ENCODE data around the gene PKD1. TPM values are rescaled to one million over a fixed set of nuclear protein-coding genes. Genes with fewer than 3 reads are reported as not detected.

Gene PKD1
- 74.8 and 88.1 TPM in 2 replicates for total RNA-seq

DNA sequence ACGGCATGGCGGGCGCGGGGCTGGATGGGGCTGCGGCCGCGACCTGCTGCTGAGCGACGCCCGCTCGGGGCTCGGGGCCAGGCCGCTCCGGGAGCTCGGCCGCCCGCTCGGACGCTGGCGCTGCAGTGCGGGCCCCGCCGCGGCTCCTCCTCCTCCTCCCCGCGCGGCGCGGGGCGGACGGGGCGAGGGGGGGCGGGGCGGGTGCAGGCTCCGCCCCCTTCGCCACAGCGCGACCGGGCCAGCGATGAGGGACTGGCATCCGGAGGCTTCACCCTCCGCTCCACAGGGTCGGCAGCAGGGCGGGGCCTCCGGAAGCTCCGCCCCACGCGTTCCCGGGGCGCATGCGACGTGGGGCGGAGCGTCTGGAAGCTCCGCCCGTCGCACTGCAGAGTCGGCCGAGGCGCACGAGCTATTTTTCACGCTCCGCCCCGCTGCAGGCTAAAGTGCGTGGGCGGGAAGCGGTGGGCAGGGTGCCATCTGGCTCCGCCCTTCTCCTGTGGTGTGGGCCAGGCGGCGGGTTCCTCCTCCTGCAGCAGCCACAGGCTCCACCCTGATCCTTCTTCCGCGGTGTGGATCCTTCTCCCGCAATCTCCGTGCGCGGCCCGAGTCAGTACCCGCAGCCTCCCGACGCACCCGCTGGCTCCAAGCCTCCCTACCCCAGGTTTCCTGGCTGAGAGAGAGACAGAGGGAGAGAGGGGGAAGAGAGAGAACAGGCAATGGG is at the start of gene PKD1:
Gene PKD1, minus strand, starts transcription at position 129 of the 721 bp plus-strand sequence. CDS start 209 bp downstream, outside the sequence.

DNA sequence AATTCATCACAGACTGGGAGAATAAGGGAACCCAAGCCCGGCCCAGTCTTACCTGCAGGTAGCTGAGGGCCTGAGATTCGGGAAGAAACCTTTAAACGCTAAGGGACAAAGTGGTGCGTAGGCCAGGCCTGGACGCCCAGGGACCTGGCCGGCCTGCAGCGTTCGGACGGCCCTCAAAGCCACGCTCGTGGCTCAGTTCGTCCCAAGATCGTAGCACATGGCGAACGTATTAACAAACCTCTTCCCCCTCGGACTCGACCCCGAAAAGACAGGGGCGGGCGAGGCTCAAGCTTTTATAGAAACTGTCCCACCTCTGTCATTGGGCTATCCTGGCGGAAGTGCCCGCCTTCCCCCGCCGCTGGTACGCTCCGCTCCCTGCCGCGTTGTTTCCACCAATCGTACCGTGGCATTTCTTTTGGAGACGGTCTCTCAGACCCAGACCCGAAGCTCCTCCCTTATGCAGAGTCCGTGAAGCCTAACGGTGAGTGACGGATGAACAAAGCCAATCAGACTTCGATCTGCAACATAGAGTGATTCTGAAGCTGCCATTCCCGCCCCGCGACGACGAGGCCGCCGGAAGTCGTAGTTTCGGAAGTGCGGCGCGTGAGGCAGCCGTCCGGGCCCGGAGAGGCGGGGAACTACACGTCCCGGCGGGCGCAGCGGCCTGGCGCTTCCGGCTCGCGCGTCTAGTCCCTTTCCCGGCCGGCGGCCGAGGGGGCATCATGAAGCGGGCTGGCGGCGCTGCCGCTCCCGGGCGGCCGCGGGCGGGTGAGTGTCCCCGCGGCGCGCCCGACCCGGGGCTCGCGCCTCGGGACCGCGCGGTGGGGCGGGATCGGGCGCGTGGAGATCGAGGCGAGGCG is 19.6 kb upstream of the PKD1 start, which contains the start of gene TRAF7:
Gene TRAF7, plus strand, starts transcription at position 692 of the 860 bp plus-strand sequence. CDS start 8,139 bp downstream, outside the sequence.

GRCh38 chr16:2147981-2148671 is 12.4 kb upstream of the PKD1 start, which contains the start of gene RAB26:
Gene RAB26, plus strand, starts transcription at chr16:2148625. Its CDS starts 159 bp downstream, at chr16:2148784.

GRCh38 chr16:2047330-2048115 is 88.2 kb downstream of the PKD1 start, which contains the start of the genes NTHL1 and TSC2:
Gene NTHL1, minus strand, starts transcription at chr16:2047834. Its CDS starts 11 bp downstream, at chr16:2047823.
Gene TSC2, plus strand, starts transcription at chr16:2047985. Its CDS starts 631 bp downstream, at chr16:2048616.

Other genes with a start within 250 kb of the PKD1 start
- gene HS3ST6, start 217.5 kb downstream of the PKD1 start, total RNA-seq, result not detected in 2 replicates
- 9.8 and 12.0 TPM in 2 replicates for gene MSRB1, start 192.7 kb downstream of the PKD1 start, total RNA-seq
- gene RPL3L, start 181.2 kb downstream of the PKD1 start, total RNA-seq, result not detected in 2 replicates
- 323 and 367 TPM in 2 replicates for gene NDUFB10, start 176.4 kb downstream of the PKD1 start, total RNA-seq
- gene RPS2, start 171.1 kb downstream of the PKD1 start, total RNA-seq, result 4,271 and 4,630 TPM in 2 replicates
- gene RNF151, start 169.0 kb downstream of the PKD1 start, total RNA-seq, result not detected in 2 replicates
- gene TBL3, start 163.8 kb downstream of the PKD1 start, total RNA-seq, result 94.1 and 97.0 TPM in 2 replicates
- gene NOXO1, start 154.4 kb downstream of the PKD1 start, total RNA-seq, result not detected in 2 replicates
- 21.1 and 43.7 TPM in 2 replicates for gene GFER, start 151.7 kb downstream of the PKD1 start, total RNA-seq
- 4.2 and 8.4 TPM in 2 replicates for gene SYNGR3, start 145.9 kb downstream of the PKD1 start, total RNA-seq
- 44.0 and 45.6 TPM in 2 replicates for gene ZNF598, start 126.1 kb downstream of the PKD1 start, total RNA-seq
- gene NPW, start 116.1 kb downstream of the PKD1 start, total RNA-seq, result 1.6 and 1.8 TPM in 2 replicates
- gene NHERF2, start 109.0 kb downstream of the PKD1 start, total RNA-seq, result 47.4 and 58.7 TPM in 2 replicates
- gene NTHL1, start 88.1 kb downstream of the PKD1 start, total RNA-seq, result 49.2 and 53.0 TPM in 2 replicates
- 36.0 and 55.9 TPM in 2 replicates for gene TSC2, start 87.9 kb downstream of the PKD1 start, total RNA-seq
- 1.5 and 3.3 TPM in 2 replicates for gene RAB26, start 12.7 kb upstream of the PKD1 start, total RNA-seq
- 54.0 and 62.0 TPM in 2 replicates for gene TRAF7, start 19.9 kb upstream of the PKD1 start, total RNA-seq
- gene CASKIN1, start 60.7 kb upstream of the PKD1 start, total RNA-seq, result under 0.01 TPM in 1 of 2 replicates, not detected in the other
- 80.4 and 86.6 TPM in 2 replicates for gene MLST8, start 69.6 kb upstream of the PKD1 start, total RNA-seq
- gene BRICD5, start 75.0 kb upstream of the PKD1 start, total RNA-seq, result 1.3 and 2.7 TPM in 2 replicates
- 24.5 and 27.1 TPM in 2 replicates for gene PGP, start 78.9 kb upstream of the PKD1 start, total RNA-seq
- 22.9 and 25.2 TPM in 2 replicates for gene E4F1, start 87.7 kb upstream of the PKD1 start, total RNA-seq
- gene DNASE1L2, start 100.5 kb upstream of the PKD1 start, total RNA-seq, result 0.15 and 1.0 TPM in 2 replicates
- 54.3 and 66.3 TPM in 2 replicates for gene ECI1, start 115.7 kb upstream of the PKD1 start, total RNA-seq
- gene RNPS1, start 132.2 kb upstream of the PKD1 start, total RNA-seq, result 218 and 221 TPM in 2 replicates
- gene ABCA3, start 204.8 kb upstream of the PKD1 start, total RNA-seq, result 0.15 and 0.34 TPM in 2 replicates

Measured in bronchus fibroblast of lung (primary cell).